ENCODE results near the gene MAPK1IP1L. TPM values are rescaled to one million over a fixed set of nuclear protein-coding genes. Genes with fewer than 3 reads are reported as not detected.
"Not testable (repeated sequence)": the region's sequence is repeated elsewhere in the genome, so short reads cannot be mapped to it uniquely, and the experiment has no call there.

Gene MAPK1IP1L
- total RNA-seq, 1 donor from 2014 or later = 100 TPM

DNA sequence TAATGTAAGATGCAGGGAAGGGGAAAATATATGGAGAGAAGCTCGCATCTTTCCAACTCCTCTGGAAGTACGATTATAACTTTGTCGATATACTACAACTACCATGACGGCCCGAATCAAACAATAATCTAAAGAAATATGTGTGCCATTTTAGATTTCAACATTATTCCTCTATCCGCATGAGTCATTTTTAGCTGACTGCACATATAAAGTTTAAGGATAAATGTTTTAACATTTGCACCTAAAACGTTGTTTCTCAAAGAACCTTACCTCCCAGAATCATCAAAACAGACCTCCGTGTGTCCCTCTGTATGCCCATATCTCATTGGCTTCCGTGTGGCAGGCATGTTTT, 25.0 kb upstream of the MAPK1IP1L start:
- peaks cover 34% of the 10 kb centered on the region for H3K4me1 Mint-ChIP-seq (ENCODE audit: unreplicated experiment)
- H3K9me3 Mint-ChIP-seq = no peaks in the 10 kb centered on the region
- H3K4me3 Mint-ChIP-seq = peak overlapping the region; percentile 93
- peak overlapping the region; percentile 91 for H3K27ac Mint-ChIP-seq
- TF ChIP-seq, protein P1, sequence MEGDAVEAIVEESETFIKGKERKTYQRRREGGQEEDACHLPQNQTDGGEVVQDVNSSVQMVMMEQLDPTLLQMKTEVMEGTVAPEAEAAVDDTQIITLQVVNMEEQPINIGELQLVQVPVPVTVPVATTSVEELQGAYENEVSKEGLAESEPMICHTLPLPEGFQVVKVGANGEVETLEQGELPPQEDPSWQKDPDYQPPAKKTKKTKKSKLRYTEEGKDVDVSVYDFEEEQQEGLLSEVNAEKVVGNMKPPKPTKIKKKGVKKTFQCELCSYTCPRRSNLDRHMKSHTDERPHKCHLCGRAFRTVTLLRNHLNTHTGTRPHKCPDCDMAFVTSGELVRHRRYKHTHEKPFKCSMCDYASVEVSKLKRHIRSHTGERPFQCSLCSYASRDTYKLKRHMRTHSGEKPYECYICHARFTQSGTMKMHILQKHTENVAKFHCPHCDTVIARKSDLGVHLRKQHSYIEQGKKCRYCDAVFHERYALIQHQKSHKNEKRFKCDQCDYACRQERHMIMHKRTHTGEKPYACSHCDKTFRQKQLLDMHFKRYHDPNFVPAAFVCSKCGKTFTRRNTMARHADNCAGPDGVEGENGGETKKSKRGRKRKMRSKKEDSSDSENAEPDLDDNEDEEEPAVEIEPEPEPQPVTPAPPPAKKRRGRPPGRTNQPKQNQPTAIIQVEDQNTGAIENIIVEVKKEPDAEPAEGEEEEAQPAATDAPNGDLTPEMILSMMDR (conservative IDR thresholded peaks at IDR 0.05) = no peak
- DNase-seq (ENCODE audit: extremely low spot score, unreplicated experiment) = no peak
- H3K36me3 Mint-ChIP-seq = peaks cover 9% of the 10 kb centered on the region
- H3K27me3 Mint-ChIP-seq = no peaks in the 10 kb centered on the region

DNA sequence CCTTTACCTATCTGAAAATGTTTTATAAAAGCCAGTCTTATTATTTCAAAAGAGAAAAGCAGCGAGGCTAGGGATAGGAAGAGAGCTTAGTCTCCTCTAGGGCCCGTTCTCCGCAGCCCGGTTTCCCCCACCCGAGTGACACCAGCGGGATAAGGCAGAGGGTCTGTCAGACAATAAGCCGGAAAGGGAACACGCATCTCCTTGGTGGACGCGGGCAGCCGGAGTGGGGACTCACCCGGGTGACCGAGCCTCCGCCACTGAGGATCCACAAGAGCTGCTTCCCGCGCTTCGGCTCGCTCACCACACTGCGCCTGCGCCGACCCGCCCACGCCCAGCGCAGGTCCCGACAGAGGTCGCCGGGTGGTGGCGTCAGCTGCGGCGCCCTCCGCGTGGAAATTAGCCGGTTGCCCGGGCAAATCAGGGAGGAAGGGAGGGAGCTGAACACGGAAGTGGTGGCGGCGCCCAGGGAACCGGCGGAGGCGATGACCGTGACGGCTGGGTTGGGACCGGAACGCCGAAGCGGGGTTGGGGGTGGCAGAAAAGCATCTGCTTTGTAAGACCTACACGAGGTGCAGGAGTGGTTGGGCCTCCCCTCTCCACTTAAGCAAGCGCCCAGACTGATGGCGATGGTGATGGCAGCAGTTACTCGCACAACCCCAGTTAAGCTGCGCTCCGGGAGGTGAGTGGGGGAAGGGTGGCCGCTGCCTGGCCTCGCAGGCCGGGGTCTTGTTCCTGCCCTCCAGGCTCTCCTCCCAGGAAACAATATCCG, 24.5 kb upstream of the MAPK1IP1L start, which contains the start of the genes SOCS4 and WDHD1:
Gene SOCS4, plus strand, starts transcription at position 444 of the 769 bp plus-strand sequence. CDS start 15,806 bp downstream, outside the sequence.
Gene WDHD1, minus strand, starts transcription at position 307 of the 769 bp plus-strand sequence. CDS start 312 bp downstream, outside the sequence.
- H3K36me3 Mint-ChIP-seq = peaks cover 5% of the 10 kb centered on the region
- peak within 1 kb of the TSS; percentile 93 for H3K4me3 Mint-ChIP-seq
- peak within 1 kb of the TSS; percentile 91 for H3K27ac Mint-ChIP-seq
- no peaks in the 10 kb centered on the region for H3K9me3 Mint-ChIP-seq
- no peaks in the 10 kb centered on the region for H3K27me3 Mint-ChIP-seq
- TF ChIP-seq, protein P1 (conservative IDR thresholded peaks at IDR 0.05) = no peak
- peak; percentile 98 for DNase-seq (ENCODE audit: extremely low spot score, unreplicated experiment)
- peaks cover 35% of the 10 kb centered on the region for H3K4me1 Mint-ChIP-seq (ENCODE audit: unreplicated experiment)

GRCh38 chr14:55028066-55028465, 23.4 kb upstream of the MAPK1IP1L start:
- Mint-ChIP-seq H3K36me3 (peaks cover 4% of the 10 kb centered on the region), H3K4me3 (peak overlapping the region; percentile 93), H3K4me1 (ENCODE audit: unreplicated experiment) (peaks cover 35% of the 10 kb centered on the region), H3K27ac (peak overlapping the region; percentile 91), H3K27me3 (no peaks in the 10 kb centered on the region), H3K9me3 (no peaks in the 10 kb centered on the region)
- TF ChIP-seq, protein P1 (conservative IDR thresholded peaks at IDR 0.05) = no peak
- no peak for DNase-seq (ENCODE audit: extremely low spot score, unreplicated experiment)

- peaks cover 30% of the 10 kb centered on the region for H3K4me1 Mint-ChIP-seq (ENCODE audit: unreplicated experiment)
- DNase-seq (ENCODE audit: extremely low spot score, unreplicated experiment) = no peak
- TF ChIP-seq, protein P1 (conservative IDR thresholded peaks at IDR 0.05) = no peak
- peak overlapping the region; percentile 91 for H3K27ac Mint-ChIP-seq
- no peaks in the 10 kb centered on the region for H3K9me3 Mint-ChIP-seq
- H3K36me3 Mint-ChIP-seq = peaks cover under 1% of the 10 kb centered on the region
- no peaks in the 10 kb centered on the region for H3K27me3 Mint-ChIP-seq
- peak overlapping the region; percentile 93 for H3K4me3 Mint-ChIP-seq
Observed at GRCh38 chr14:55028476-55028875, 23.0 kb upstream of the MAPK1IP1L start.

- no peaks in the 10 kb centered on the region for H3K9me3 Mint-ChIP-seq
- TF ChIP-seq, protein P1 (conservative IDR thresholded peaks at IDR 0.05) = no peak
- peaks cover 8% of the 10 kb centered on the region for H3K36me3 Mint-ChIP-seq
- DNase-seq (ENCODE audit: extremely low spot score, unreplicated experiment) = no peak
- H3K27me3 Mint-ChIP-seq = no peaks in the 10 kb centered on the region
- H3K27ac Mint-ChIP-seq = no peak overlapping the region
- H3K4me3 Mint-ChIP-seq = no peak overlapping the region
- H3K4me1 Mint-ChIP-seq (ENCODE audit: unreplicated experiment) = peaks cover 15% of the 10 kb centered on the region
Observed at GRCh38 chr14:55031190-55031589, 20.3 kb upstream of the MAPK1IP1L start.

DNA sequence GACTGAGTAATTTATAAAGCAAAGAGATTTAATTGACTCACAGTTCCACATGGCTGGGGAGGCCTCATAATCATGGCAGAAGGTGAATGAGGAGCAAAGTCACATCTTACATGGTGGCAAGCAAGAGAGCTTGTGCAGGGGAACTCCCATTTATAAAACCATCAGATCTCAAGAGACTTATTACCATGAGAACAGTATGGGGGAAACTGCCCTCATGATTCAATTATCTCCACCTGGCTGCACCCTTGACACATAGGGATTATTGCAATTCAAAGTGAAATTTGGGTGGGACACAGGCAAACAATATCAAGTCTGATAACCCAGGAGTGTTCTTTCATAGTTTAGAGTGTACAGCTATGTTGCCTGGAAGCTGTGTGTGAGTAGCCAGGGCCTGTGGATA, 13.5 kb upstream of the MAPK1IP1L start:
- not testable (repeated sequence) for DNase-seq (ENCODE audit: extremely low spot score, unreplicated experiment); H3K9me3 Mint-ChIP-seq; H3K4me3 Mint-ChIP-seq; H3K27me3 Mint-ChIP-seq; H3K4me1 Mint-ChIP-seq (ENCODE audit: unreplicated experiment); H3K27ac Mint-ChIP-seq
- H3K36me3 Mint-ChIP-seq = peaks cover 23% of the 10 kb centered on the region

All from type B pancreatic cell (in vitro differentiated cells).